GM13977 (cell line): Measurements from ENCODE around the gene CDC25B.

Experiments
- DNase-seq: peaks from one replicate; pipeline ENCODE4 v3.0.0; 2012; ENCODE audit warnings: low spot score
- in situ Hi-C: fragments of 300-500 bp; cut with MboI; formaldehyde crosslinking; loops from one replicate; pipeline ENCODE4 v1.12.0; 2022; ENCODE audit warnings: low sequenced_read_pairs, low pct_unique_long_range_greater_than_20kb, mixed read lengths, inconsistent platforms; ENCODE audit not compliant: unreplicated experiment
- TF ChIP-seq, protein P1 (sequence below): IDR thresholded peaks from 2 replicates; pipeline ENCODE4 v1.5.1; 2012; ENCODE audit warnings: mild to moderate bottlenecking, control low read depth; ENCODE audit not compliant: insufficient read depth; ENCODE audit errors: extremely low read depth, missing control alignments

The CDC25B gene

DNA sequence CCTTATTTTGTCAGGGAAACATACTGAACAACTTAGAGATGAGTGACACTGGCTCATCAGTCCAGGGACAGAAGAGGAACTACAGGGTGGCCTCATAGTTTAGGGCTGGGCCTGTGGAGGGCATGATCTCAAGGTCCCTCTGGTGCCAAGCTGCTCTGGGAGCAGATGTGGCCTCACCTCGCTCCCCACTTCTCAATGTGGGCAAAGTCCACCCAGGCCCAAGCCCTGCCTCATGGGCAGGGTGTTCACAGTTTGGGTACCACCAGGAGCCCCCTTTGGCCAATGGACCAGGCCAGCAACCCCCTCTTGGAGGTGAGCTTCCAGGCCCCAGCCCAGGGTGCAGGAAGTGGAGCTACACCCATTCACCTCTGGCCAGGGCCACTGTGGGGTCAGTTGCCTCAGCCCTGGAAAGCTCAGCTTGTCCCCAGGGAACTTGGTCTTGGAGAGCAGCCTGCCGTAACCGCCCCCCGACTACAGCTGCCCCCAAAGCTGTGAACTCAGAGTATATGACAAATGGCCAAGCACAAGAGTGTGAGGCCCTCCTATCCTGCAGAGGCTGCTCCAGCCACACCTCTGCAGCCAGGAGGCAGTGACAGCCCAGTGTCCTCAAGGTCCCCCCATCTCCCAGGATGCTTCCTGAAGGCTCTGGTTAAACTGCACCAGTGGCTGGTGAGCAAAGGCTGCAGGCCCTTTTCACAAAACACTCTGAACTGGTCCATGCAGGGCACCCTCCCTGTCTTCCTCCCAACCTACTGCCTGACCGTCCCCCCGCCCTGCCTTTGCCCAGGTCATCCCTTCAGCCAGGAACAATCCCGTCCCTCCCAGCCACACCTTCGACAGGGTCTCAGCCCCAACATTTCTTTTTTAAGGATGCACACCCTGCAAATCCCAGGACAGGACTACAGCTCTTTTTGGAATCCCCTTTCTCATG, 32.2 kb upstream of the CDC25B start:
- in situ Hi-C loops = no loop called here
- TF ChIP-seq, protein P1, sequence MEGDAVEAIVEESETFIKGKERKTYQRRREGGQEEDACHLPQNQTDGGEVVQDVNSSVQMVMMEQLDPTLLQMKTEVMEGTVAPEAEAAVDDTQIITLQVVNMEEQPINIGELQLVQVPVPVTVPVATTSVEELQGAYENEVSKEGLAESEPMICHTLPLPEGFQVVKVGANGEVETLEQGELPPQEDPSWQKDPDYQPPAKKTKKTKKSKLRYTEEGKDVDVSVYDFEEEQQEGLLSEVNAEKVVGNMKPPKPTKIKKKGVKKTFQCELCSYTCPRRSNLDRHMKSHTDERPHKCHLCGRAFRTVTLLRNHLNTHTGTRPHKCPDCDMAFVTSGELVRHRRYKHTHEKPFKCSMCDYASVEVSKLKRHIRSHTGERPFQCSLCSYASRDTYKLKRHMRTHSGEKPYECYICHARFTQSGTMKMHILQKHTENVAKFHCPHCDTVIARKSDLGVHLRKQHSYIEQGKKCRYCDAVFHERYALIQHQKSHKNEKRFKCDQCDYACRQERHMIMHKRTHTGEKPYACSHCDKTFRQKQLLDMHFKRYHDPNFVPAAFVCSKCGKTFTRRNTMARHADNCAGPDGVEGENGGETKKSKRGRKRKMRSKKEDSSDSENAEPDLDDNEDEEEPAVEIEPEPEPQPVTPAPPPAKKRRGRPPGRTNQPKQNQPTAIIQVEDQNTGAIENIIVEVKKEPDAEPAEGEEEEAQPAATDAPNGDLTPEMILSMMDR = no peak
- no peak for DNase-seq

DNA sequence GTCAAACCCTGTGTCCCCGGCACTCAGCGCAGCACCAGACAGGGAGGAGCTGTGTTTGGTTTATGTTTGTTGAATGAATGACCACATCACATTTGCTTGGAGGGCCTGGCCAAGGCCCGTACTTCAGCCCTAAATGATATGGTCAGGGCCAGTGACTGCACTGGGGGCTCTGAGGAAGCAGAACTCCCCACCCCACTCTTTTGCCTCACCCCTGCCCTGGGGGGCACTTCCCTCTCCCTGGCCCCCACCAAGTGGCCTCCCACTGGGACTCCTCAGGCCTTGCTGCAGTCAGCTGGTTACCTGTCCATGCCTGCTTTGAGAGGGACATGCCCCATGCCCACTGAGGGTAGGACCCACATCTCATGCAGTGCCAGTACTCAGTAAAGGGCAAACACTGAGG, 31.5 kb upstream of the CDC25B start:
- in situ Hi-C loops = no loop called here
- no peak for DNase-seq
- TF ChIP-seq, protein P1 = no peak

DNA sequence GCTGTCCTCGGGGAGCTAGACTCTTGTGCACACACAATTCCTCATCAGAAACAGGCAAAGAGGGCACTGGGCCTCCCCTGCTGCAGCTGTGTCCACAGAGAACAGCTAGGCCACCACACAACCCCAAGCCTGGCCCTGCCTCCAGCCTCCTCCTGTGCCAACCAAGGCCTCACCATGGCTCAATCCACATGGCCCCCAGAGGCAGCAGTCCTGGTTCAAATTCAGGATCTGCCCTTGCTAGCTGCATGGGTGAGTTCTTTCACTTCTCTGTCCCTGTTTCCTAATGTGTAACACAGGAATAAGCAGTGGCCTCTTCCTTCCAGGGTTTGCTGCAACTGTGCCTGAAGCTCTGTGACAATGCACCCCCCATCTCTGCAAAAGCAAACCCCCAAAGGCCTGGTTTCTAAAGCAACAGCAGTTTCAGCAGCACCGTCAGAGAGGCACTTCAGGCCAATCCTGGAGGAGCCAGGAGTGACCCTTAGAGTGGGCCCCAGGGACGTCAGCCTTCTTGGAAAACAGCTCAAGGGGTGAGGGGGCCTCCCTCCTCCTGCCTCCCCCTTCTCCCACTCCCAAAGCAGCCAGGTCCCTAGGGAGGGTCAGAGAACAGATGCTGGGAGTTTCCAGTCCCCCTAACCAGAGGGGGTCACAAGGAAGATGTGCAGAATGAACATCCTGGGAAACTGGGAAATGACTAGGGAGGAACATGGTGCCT, 30.8 kb upstream of the CDC25B start:
- in situ Hi-C loops = no loop called here
- no peak for DNase-seq
- TF ChIP-seq, protein P1 = no peak

DNA sequence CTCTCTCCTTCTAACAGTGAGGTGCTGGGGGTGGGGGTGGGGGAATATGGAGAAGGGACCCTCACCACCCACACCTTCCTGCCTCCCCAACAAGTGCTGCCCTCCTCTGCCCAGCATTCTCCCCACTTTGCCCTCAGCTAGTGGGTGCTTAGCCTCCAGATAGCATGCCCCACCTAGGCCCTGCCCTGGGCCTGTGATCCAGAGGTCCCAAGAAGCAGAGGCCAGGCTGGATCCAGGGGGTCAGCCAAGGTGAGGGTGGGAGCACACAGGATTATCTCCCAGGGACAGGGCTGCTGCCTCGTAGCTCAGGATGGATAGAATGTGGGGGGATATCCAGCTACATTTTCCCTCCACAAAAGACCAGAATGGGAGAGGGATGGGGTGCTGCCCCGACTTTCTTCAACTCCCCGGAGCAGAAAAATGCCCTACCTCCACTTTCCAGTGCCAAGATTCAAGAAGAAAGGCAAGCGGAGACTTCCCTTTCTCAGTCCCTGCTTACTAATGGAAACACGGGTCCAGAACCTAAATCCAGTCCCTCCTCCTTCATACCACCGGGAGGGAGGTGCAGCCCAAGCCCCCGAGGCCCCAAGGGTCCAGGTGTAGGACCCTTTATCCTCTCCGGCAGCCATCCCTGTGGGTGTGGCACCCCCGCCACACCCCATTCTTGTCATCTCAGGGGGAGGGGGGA, 29.5 kb upstream of the CDC25B start:
- in situ Hi-C loops = no loop called here
- TF ChIP-seq, protein P1 = no peak
- no peak for DNase-seq

DNA sequence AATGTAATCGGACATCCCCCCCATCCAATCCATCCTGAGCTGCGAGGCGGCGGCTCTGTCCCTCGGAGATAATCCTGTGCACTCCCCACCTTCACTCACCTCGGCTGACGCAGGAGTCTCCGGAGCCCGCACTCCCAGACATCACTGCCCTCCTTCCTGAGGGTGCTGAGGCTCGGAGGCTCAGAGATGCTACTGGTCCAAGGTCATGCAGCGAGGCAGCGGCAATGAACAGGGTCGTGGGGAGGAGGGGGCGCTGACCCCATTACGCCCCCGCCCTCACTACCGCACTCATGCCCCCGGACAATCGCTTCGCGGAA, 29.0 kb upstream of the CDC25B start:
- DNase-seq = no peak
- TF ChIP-seq, protein P1 = no peak
- in situ Hi-C loops = no loop called here
